Esophagus squamous epithelium (tissue), 4 donors: ENCODE measurements around the gene EAF1.

Experiments
- CTCF ChIP-seq, 6 experiments: fragments of 450-650 bp in 4 of 6; fragments of 200-600 bp in 2 of 6; sonication (generic) in 2 of 6; IDR thresholded peaks; one replicate each; pipeline ENCODE4 v1.5.1; 2016 to 2019; ENCODE audit warnings: antibody characterized with exemption in 6 of 6, mild to moderate bottlenecking in 4 of 6, moderate library complexity in 4 of 6
- POLR2A ChIP-seq, 4 donors: fragments of 450-650 bp; IDR thresholded peaks; one replicate each; pipeline ENCODE4 v1.6.1; 2017; ENCODE audit warnings: antibody characterized with exemption in 4 of 4, mild to moderate bottlenecking in 4 of 4, moderate library complexity in 3 of 4

- no peak for TF ChIP-seq POLR2A (IDR thresholded peaks at IDR 0.05)
- TF ChIP-seq CTCF (IDR thresholded peaks at IDR 0.05): no peak
These were observed 27.4 kb upstream of the EAF1 start for GRCh38 chr3:15399970-15400369.
